Endodermal cell (in vitro differentiated cells): ENCODE data around the gene PTGR3. TPM values are rescaled to one million over a fixed set of nuclear protein-coding genes. Genes with fewer than 3 reads are reported as not detected.

Experiments used
- DNase-seq: peaks from one replicate; pipeline ENCODE4 v3.0.0-alpha.2; 2017
- H3K27ac ChIP-seq: 2 replicates; pipeline ENCODE4 v1.5.1; 2013; ENCODE audit warnings: mild to moderate bottlenecking, low read depth, low read length, moderate library complexity
- H3K27me3 ChIP-seq: 2 replicates; pipeline ENCODE4 v1.6.1; 2013; ENCODE audit warnings: mild to moderate bottlenecking, low read length, moderate library complexity; ENCODE audit not compliant: insufficient read depth, control insufficient read depth, poor library complexity, severe bottlenecking
- H3K36me3 ChIP-seq: 2 replicates; pipeline ENCODE4 v1.7.0; 2013; ENCODE audit warnings: mild to moderate bottlenecking, low read length, moderate library complexity; ENCODE audit not compliant: control insufficient read depth, insufficient read depth
- H3K4me1 ChIP-seq: one replicate; pipeline ENCODE4 v1.7.0; 2013; ENCODE audit warnings: low read length; ENCODE audit not compliant: control insufficient read depth, insufficient read depth
- H3K4me3 ChIP-seq: 2 replicates; pipeline ENCODE4 v1.5.1; 2013; ENCODE audit warnings: mild to moderate bottlenecking, low read length, moderate library complexity
- H3K9ac ChIP-seq: 2 replicates; pipeline ENCODE4 v1.6.1; 2013; ENCODE audit warnings: mild to moderate bottlenecking, low read length, moderate library complexity; ENCODE audit not compliant: poor library complexity, severe bottlenecking; ENCODE audit errors: extremely low read depth
- H3K9me3 ChIP-seq: 2 replicates; pipeline ENCODE4 v1.6.1; 2013; ENCODE audit warnings: mild to moderate bottlenecking, low read length, moderate library complexity; ENCODE audit not compliant: control insufficient read depth
- H3K27ac Mint-ChIP-seq: 2 replicates; pipeline ENCODE4 v1.8.0; 2020; ENCODE audit warnings: mixed read lengths
- H3K27me3 Mint-ChIP-seq: 2 replicates; pipeline ENCODE4 v1.8.0; 2021; ENCODE audit warnings: mild to moderate bottlenecking, mixed read lengths; ENCODE audit not compliant: insufficient read depth
- H3K36me3 Mint-ChIP-seq: 2 replicates; pipeline ENCODE4 v1.8.0; 2020; ENCODE audit warnings: low read depth, mixed read lengths
- H3K4me1 Mint-ChIP-seq: 2 replicates; pipeline ENCODE4 v1.8.0; 2020; ENCODE audit warnings: mixed read lengths
- H3K4me3 Mint-ChIP-seq: 2 replicates; pipeline ENCODE4 v1.8.0; 2020; ENCODE audit warnings: mild to moderate bottlenecking, moderate library complexity, mixed read lengths
- H3K9me3 Mint-ChIP-seq: 2 replicates; pipeline ENCODE4 v1.8.0; 2020; ENCODE audit warnings: mild to moderate bottlenecking, mixed read lengths
- CTCF ChIP-seq: fragments of 200-600 bp; sonication (generic); conservative IDR thresholded peaks from 2 replicates; pipeline ENCODE4 v1.5.0; 2021; ENCODE audit warnings: antibody characterized with exemption, mild to moderate bottlenecking
- WGBS, 2 experiments: methylation state at CpG; one replicate each; pipeline versions ENCODE4 v1.1.5 to v1.1.7; 2013; ENCODE audit warnings: missing lambda C conversion rate in 2 of 2, mixed read lengths in 1 of 2; ENCODE audit not compliant: insufficient coverage in 1 of 2, insufficient read length in 1 of 2; 5-methylcytosine and 5-hydroxymethylcytosine counted together
- total RNA-seq, 2 donors: library from RNA; stranded (reverse); fragmentation: NEBNext Ultra II Directional in 1 of 2; extraction: Animal tissue kit (Norgen Biotek cat#: 25700) in 1 of 2; gene quantifications; 2 replicates in 1 of 2; 3 replicates in 1 of 2; pipeline ENCODE4 v1.2.1, GENCODE V29; 2021

Gene PTGR3
- total RNA-seq, 2 donors from 2014 or later, result 12.2 to 13.3 TPM

- Histone ChIP-seq H3K9me3 (no peaks in the 10 kb centered on the region), H3K36me3 (no peaks in the 10 kb centered on the region), H3K4me1 (peaks cover 20% of the 10 kb centered on the region), H3K9ac (no peak overlapping the region), H3K27ac (no peak overlapping the region), H3K27me3 (no peaks in the 10 kb centered on the region), H3K4me3 (no peak overlapping the region)
- TF ChIP-seq CTCF, result no peak
- H3K4me1 Mint-ChIP-seq, result peaks cover 14% of the 10 kb centered on the region
- H3K4me3 Mint-ChIP-seq, result no peak overlapping the region
- no peaks in the 10 kb centered on the region for H3K9me3 Mint-ChIP-seq
- H3K27me3 Mint-ChIP-seq, result peaks cover 33% of the 10 kb centered on the region
- H3K27ac Mint-ChIP-seq, result no peak overlapping the region
- H3K36me3 Mint-ChIP-seq, result no peaks in the 10 kb centered on the region
- DNase-seq, result peak; percentile 51
- WGBS, 2 experiments, result 88 to 94% methylated on average over 6 to 14 of the region's 14 CpGs
Measured at GRCh38 chr18:75161256-75162028, 47.5 kb downstream of the PTGR3 start.

- peak; percentile 68 for DNase-seq
- no peak overlapping the region for H3K4me3 ChIP-seq
- H3K27ac ChIP-seq, result no peak overlapping the region
- Mint-ChIP-seq H3K4me1 (peaks cover 14% of the 10 kb centered on the region), H3K27me3 (peaks cover 33% of the 10 kb centered on the region), H3K36me3 (no peaks in the 10 kb centered on the region), H3K9me3 (no peaks in the 10 kb centered on the region), H3K4me3 (no peak overlapping the region), H3K27ac (no peak overlapping the region)
- no peaks in the 10 kb centered on the region for H3K36me3 ChIP-seq
- no peaks in the 10 kb centered on the region for H3K9me3 ChIP-seq
- peaks cover 20% of the 10 kb centered on the region for H3K4me1 ChIP-seq
- peak; percentile 11 for TF ChIP-seq CTCF
- H3K9ac ChIP-seq, result no peak overlapping the region
- WGBS, 2 experiments, result 79 to 82% methylated on average over 5 to 13 of the region's 13 CpGs
- no peaks in the 10 kb centered on the region for H3K27me3 ChIP-seq
Measured at GRCh38 chr18:75160364-75160763, 48.6 kb downstream of the PTGR3 start.

GRCh38 chr18:75159646-75160356, 49.1 kb downstream of the PTGR3 start:
- no peak for DNase-seq
- no peak overlapping the region for H3K9ac ChIP-seq
- H3K27ac Mint-ChIP-seq, result no peak overlapping the region

More at GRCh38 chr18:75159646-75160356, 49.1 kb downstream of the PTGR3 start:
- H3K4me1 ChIP-seq, result peaks cover 20% of the 10 kb centered on the region
- WGBS, 2 experiments, result 84 to 88% methylated on average over 15 to 16 of the region's 16 CpGs
- Mint-ChIP-seq H3K4me1 (peaks cover 14% of the 10 kb centered on the region), H3K27me3 (peaks cover 33% of the 10 kb centered on the region), H3K36me3 (no peaks in the 10 kb centered on the region), H3K9me3 (peaks cover 3% of the 10 kb centered on the region), H3K4me3 (no peak overlapping the region)
- no peaks in the 10 kb centered on the region for H3K27me3 ChIP-seq
- no peaks in the 10 kb centered on the region for H3K36me3 ChIP-seq
- H3K9me3 ChIP-seq, result no peaks in the 10 kb centered on the region
- H3K27ac ChIP-seq, result no peak overlapping the region
- TF ChIP-seq CTCF, result no peak
- peak overlapping the region; percentile 57 for H3K4me3 ChIP-seq
